H1 (cell line): ENCODE data around the gene KCNMA1.

Experiments
- BACH1 ChIP-seq: IDR thresholded peaks from 2 replicates; pipeline ENCODE4 v1.6.1; 2012; ENCODE audit warnings: low read length, improper control_type of control experiment
- EZH2 ChIP-seq: fragments of 200-600 bp; sonication (generic); IDR thresholded peaks from 2 replicates; pipeline ENCODE4 v1.7.1; 2012; ENCODE audit warnings: low read depth, mild to moderate bottlenecking, moderate library complexity, low read length, inconsistent platforms; ENCODE audit not compliant: severe bottlenecking
- FOSL1 ChIP-seq: IDR thresholded peaks from 2 replicates; pipeline ENCODE4 v1.6.1; 2011; ENCODE audit warnings: mild to moderate bottlenecking, low read depth, low read length, moderate library complexity; ENCODE audit not compliant: insufficient read depth
- HDAC6 ChIP-seq: IDR thresholded peaks from one replicate; pipeline ENCODE4 v1.7.1; 2012; ENCODE audit warnings: low read depth, mild to moderate bottlenecking, inconsistent platforms, low read length, moderate library complexity
- POLR2A ChIP-seq, 2 experiments: IDR thresholded peaks; 1 replicate in 1 of 2; 2 replicates in 1 of 2; pipeline ENCODE4 v1.6.1; 2011; ENCODE audit warnings: low read depth in 2 of 2, low read length in 2 of 2, mild to moderate bottlenecking in 2 of 2; ENCODE audit errors: control extremely low read depth in 1 of 2
- POLR2AphosphoS5 ChIP-seq: IDR thresholded peaks from 2 replicates; pipeline ENCODE4 v1.6.1; 2011; ENCODE audit warnings: low read depth, low read length
- RFX5 ChIP-seq: IDR thresholded peaks from 2 replicates; pipeline ENCODE4 v1.6.1; 2011; ENCODE audit warnings: low read depth, low read length, improper control_type of control experiment, borderline replicate concordance
- RXRA ChIP-seq: IDR thresholded peaks from 2 replicates; pipeline ENCODE4 v1.6.1; 2011; ENCODE audit warnings: low read depth, mild to moderate bottlenecking, low read length, moderate library complexity; ENCODE audit not compliant: insufficient read depth
- SRF ChIP-seq: IDR thresholded peaks from 2 replicates; pipeline ENCODE4 v1.6.1; 2011; ENCODE audit warnings: mild to moderate bottlenecking, low read depth, low read length, moderate library complexity
- TEAD4 ChIP-seq: IDR thresholded peaks from 2 replicates; pipeline ENCODE4 v1.6.1; 2012; ENCODE audit warnings: low read depth, low read length, inconsistent platforms, mixed read lengths
- YY1 ChIP-seq: IDR thresholded peaks from 2 replicates; pipeline ENCODE4 v1.6.1; 2011; ENCODE audit warnings: low read depth, mild to moderate bottlenecking, low read length
- TF ChIP-seq, protein P1 (sequence below), 3 experiments: IDR thresholded peaks; 1 replicate in 2 of 3; 2 replicates in 1 of 3; pipeline versions ENCODE4 v1.5.1 to v1.6.1; 2011; ENCODE audit warnings: low read length in 3 of 3, mild to moderate bottlenecking in 3 of 3, inconsistent platforms in 2 of 3, low read depth in 1 of 3, moderate library complexity in 1 of 3; ENCODE audit not compliant: insufficient read depth in 1 of 3; ENCODE audit errors: control extremely low read depth in 1 of 3
- TF ChIP-seq, protein P2 (sequence below): IDR thresholded peaks from 2 replicates; pipeline ENCODE4 v1.6.1; 2011; ENCODE audit warnings: low read length, improper control_type of control experiment

DNA sequence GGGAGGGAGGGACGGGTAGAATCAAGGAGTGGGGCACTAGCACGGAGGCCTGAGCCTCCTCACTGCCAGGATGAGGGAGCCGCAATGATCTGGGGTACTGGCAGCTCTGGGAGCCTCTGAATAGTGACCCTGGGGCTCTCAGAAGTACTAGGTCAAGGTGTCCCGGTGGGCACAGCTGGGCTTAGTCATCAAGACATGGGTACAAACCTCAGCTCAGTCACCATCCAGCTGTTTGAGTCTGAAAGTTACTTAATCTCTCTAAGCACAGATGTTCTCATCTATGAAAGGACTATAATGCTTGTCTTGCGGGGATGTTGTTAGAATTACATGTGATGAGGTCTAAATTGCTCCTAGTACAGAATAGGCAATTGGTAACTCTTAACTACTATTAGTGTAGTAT is 276.8 kb downstream of the KCNMA1 start:
- TF ChIP-seq, protein P1, sequence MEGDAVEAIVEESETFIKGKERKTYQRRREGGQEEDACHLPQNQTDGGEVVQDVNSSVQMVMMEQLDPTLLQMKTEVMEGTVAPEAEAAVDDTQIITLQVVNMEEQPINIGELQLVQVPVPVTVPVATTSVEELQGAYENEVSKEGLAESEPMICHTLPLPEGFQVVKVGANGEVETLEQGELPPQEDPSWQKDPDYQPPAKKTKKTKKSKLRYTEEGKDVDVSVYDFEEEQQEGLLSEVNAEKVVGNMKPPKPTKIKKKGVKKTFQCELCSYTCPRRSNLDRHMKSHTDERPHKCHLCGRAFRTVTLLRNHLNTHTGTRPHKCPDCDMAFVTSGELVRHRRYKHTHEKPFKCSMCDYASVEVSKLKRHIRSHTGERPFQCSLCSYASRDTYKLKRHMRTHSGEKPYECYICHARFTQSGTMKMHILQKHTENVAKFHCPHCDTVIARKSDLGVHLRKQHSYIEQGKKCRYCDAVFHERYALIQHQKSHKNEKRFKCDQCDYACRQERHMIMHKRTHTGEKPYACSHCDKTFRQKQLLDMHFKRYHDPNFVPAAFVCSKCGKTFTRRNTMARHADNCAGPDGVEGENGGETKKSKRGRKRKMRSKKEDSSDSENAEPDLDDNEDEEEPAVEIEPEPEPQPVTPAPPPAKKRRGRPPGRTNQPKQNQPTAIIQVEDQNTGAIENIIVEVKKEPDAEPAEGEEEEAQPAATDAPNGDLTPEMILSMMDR (IDR thresholded peaks at IDR 0.05; ENCODE audit: control extremely low read depth in 1 of 3, insufficient read depth in 1 of 3, low read depth in 1 of 3, low read length in 3 of 3) = no peak
- TF ChIP-seq HDAC6 (no peak), POLR2AphosphoS5 (no peak), EZH2 (no peak), BACH1 (no peak), TEAD4 (no peak), FOSL1 (no peak), SRF (no peak), RXRA (no peak), POLR2A (IDR thresholded peaks at IDR 0.05; ENCODE audit: control extremely low read depth in 1 of 2, low read depth in 2 of 2, low read length in 2 of 2) (no peak), RFX5 (no peak), YY1 (no peak)
- TF ChIP-seq, protein P2, sequence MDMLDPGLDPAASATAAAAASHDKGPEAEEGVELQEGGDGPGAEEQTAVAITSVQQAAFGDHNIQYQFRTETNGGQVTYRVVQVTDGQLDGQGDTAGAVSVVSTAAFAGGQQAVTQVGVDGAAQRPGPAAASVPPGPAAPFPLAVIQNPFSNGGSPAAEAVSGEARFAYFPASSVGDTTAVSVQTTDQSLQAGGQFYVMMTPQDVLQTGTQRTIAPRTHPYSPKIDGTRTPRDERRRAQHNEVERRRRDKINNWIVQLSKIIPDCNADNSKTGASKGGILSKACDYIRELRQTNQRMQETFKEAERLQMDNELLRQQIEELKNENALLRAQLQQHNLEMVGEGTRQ = no peak
